ENCODE measurements around the gene PLEKHG7. TPM values are rescaled to one million over a fixed set of nuclear protein-coding genes. Genes with fewer than 3 reads are reported as not detected.

PLEKHG7 gene
- total and polyA plus RNA-seq, 2 donors (not counting 1 experiment from before 2014, with no cell fraction given) = 7.5 to 23.2 TPM

- H3K9me3 Mint-ChIP-seq (ENCODE audit: insufficient read depth) = peaks cover 4% of the 10 kb centered on the region
- intact Hi-C loops (cut with micrococcal nuclease) = no loop called here
- POLR2A ChIA-PET = no interaction called here
These were observed 7.2 kb upstream of the PLEKHG7 start for GRCh38 chr12:92695577-92695976.

GRCh38 chr12:92696216-92696615, 6.6 kb upstream of the PLEKHG7 start:
- Mint-ChIP-seq H3K27me3 (no peaks in the 10 kb centered on the region), H3K4me1 (peaks cover under 1% of the 10 kb centered on the region), H3K4me3 (no peak overlapping the region), H3K9me3 (ENCODE audit: insufficient read depth) (peaks cover 4% of the 10 kb centered on the region), H3K27ac (no peak overlapping the region)
- Histone ChIP-seq H3K4me3 (ENCODE audit: control extremely low read depth in 1 of 5, extremely low read depth in 1 of 5, insufficient read depth in 1 of 5, low read depth in 2 of 5, low read length in 4 of 5) (no peak overlapping the region), H3K27ac (ENCODE audit: low read length in 2 of 2) (no peak overlapping the region), H4K20me1 (ENCODE audit: control insufficient read depth, insufficient read depth, low read length, poor library complexity, severe bottlenecking) (no peaks in the 10 kb centered on the region), H3K27me3 (replicated peaks in 1 of 4; ENCODE audit: control extremely low read depth in 1 of 4, control insufficient read depth in 3 of 4, insufficient read depth in 4 of 4, low read length in 3 of 4) (no peaks in the 10 kb centered on the region), H3K36me3 (replicated peaks in 1 of 2; ENCODE audit: control extremely low read depth in 1 of 2, control insufficient read depth in 1 of 2, extremely low read depth in 1 of 2, insufficient read depth in 2 of 2, low read length in 1 of 2) (no peaks in the 10 kb centered on the region), H3K9me3 (ENCODE audit: control extremely low read depth in 1 of 3, control insufficient read depth in 2 of 3, insufficient read depth in 1 of 3, low read length in 2 of 3) (peaks cover 0 to 6% (median 1%) of the 10 kb centered on the region in 3 donors), H3K79me2 (ENCODE audit: control insufficient read depth, insufficient read depth, low read length) (no peaks in the 10 kb centered on the region), H3K4me1 (ENCODE audit: control insufficient read depth in 2 of 2, insufficient read depth in 2 of 2, low read length in 2 of 2) (no peaks in the 10 kb centered on the region), H3K9ac (ENCODE audit: low read length) (no peak overlapping the region), H3K4me2 (replicated peaks; ENCODE audit: low read depth, low read length, poor library complexity, severe bottlenecking) (no peak overlapping the region), H2AFZ (ENCODE audit: insufficient read depth, low read depth, low read length, poor library complexity, severe bottlenecking) (no peak overlapping the region)
- CTCF ChIA-PET = interaction anchor here (1.1 kb wide), 1 partner anchor 88 kb away, joined by 3 read pairs; no protein-coding TSS in a partner anchor
- no peak for TF ChIP-seq EZH2 (IDR thresholded peaks at IDR 0.05; ENCODE audit: borderline replicate concordance, insufficient read depth, low read depth, low read length, poor library complexity, severe bottlenecking)
- no peak for ATAC-seq (ENCODE audit: low read depth)
- intact Hi-C loops (cut with micrococcal nuclease) = no loop called here
- POLR2A ChIA-PET = no interaction called here
- DNase-seq = no peak

More at GRCh38 chr12:92695577-92695976, 7.2 kb upstream of the PLEKHG7 start:
- no peaks in the 10 kb centered on the region for H3K27me3 ChIP-seq (replicated peaks in 1 of 4; ENCODE audit: control extremely low read depth in 1 of 4, control insufficient read depth in 3 of 4, insufficient read depth in 4 of 4, low read length in 3 of 4)
- no peak overlapping the region for H3K27ac ChIP-seq (ENCODE audit: low read length in 2 of 2)
- H4K20me1 ChIP-seq (ENCODE audit: control insufficient read depth, insufficient read depth, low read length, poor library complexity, severe bottlenecking) = no peaks in the 10 kb centered on the region
- no peak overlapping the region for H3K4me3 Mint-ChIP-seq
- H3K9ac ChIP-seq (ENCODE audit: low read length) = no peak overlapping the region
- H3K36me3 ChIP-seq (replicated peaks in 1 of 2; ENCODE audit: control extremely low read depth in 1 of 2, control insufficient read depth in 1 of 2, extremely low read depth in 1 of 2, insufficient read depth in 2 of 2, low read length in 1 of 2) = no peaks in the 10 kb centered on the region
- CTCF ChIA-PET = interaction anchor here (1.1 kb wide), 1 partner anchor 88 kb away, joined by 3 read pairs; no protein-coding TSS in a partner anchor
- ATAC-seq (ENCODE audit: low read depth) = no peak
- H3K4me3 ChIP-seq (ENCODE audit: control extremely low read depth in 1 of 5, extremely low read depth in 1 of 5, insufficient read depth in 1 of 5, low read depth in 2 of 5, low read length in 4 of 5) = no peak overlapping the region
- H3K4me1 Mint-ChIP-seq = no peaks in the 10 kb centered on the region
- H2AFZ ChIP-seq (ENCODE audit: insufficient read depth, low read depth, low read length, poor library complexity, severe bottlenecking) = no peak overlapping the region
- no peak for DNase-seq
- no peaks in the 10 kb centered on the region for H3K4me1 ChIP-seq (ENCODE audit: control insufficient read depth in 2 of 2, insufficient read depth in 2 of 2, low read length in 2 of 2)
- TF ChIP-seq EZH2 (IDR thresholded peaks at IDR 0.05; ENCODE audit: borderline replicate concordance, insufficient read depth, low read depth, low read length, poor library complexity, severe bottlenecking) = no peak
- TF ChIP-seq CTCF (IDR thresholded peaks at IDR 0.05) = no peak
- H3K27me3 Mint-ChIP-seq = no peaks in the 10 kb centered on the region
- H3K9me3 ChIP-seq (ENCODE audit: control extremely low read depth in 1 of 3, control insufficient read depth in 2 of 3, insufficient read depth in 1 of 3, low read length in 2 of 3) = peaks cover 0 to 6% (median 1%) of the 10 kb centered on the region in 3 donors
- no peak overlapping the region for H3K27ac Mint-ChIP-seq
- H3K4me2 ChIP-seq (replicated peaks; ENCODE audit: low read depth, low read length, poor library complexity, severe bottlenecking) = no peak overlapping the region
- no peaks in the 10 kb centered on the region for H3K79me2 ChIP-seq (ENCODE audit: control insufficient read depth, insufficient read depth, low read length)
- WGBS (ENCODE audit: insufficient coverage) = 100% methylated on average over 1 of the region's 1 CpG

Data from B cell (primary cell).